ENCODE measurements around the gene NAA25.
"Not testable (repeated sequence)": the region's sequence is repeated elsewhere in the genome, so short reads cannot be mapped to it uniquely, and the experiment has no call there.

The NAA25 gene

DNA sequence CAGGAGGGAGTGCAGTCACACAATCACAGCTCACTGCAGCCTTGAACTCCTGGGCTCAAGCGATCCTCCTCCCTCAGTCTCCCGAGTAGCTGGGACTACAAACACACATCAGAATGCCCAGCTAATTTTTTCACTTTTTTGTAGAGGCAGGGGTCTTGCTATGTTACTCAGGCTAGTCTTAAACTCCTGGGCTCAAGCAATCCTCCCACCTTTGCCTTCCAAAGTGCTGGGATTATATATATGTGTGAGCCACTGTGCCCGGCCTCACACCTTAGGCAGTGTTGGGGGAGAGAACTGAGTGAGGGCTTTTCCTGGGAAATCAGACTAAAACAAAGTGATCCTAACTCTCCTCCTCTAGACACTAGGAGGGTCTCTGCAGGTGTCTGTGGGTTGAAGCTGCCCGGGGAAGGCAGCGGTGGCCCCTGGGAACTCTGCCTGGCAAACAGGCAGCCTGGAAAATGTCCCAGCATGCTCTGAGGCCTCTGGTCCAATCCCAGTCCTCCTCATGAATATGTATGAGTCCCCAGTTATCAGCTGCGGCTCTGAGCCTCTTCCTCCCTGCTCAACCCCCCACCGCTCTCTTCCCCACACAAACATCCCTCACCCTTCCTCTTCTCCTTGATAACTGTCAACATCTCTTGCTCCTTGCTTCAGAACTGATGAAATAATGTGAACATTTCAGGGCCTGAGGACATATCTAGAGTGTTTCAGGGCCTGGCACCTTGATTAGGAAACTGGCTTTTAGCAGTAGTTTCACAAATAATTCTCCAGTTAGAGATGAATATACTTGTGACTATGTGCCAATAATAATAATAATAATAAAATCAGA lies 7.9 kb upstream of the NAA25 start:
- peak; percentile 15 for DNase-seq

GRCh38 chr12:112115259-112116045 lies 6.9 kb upstream of the NAA25 start:
- no peak for DNase-seq

DNA sequence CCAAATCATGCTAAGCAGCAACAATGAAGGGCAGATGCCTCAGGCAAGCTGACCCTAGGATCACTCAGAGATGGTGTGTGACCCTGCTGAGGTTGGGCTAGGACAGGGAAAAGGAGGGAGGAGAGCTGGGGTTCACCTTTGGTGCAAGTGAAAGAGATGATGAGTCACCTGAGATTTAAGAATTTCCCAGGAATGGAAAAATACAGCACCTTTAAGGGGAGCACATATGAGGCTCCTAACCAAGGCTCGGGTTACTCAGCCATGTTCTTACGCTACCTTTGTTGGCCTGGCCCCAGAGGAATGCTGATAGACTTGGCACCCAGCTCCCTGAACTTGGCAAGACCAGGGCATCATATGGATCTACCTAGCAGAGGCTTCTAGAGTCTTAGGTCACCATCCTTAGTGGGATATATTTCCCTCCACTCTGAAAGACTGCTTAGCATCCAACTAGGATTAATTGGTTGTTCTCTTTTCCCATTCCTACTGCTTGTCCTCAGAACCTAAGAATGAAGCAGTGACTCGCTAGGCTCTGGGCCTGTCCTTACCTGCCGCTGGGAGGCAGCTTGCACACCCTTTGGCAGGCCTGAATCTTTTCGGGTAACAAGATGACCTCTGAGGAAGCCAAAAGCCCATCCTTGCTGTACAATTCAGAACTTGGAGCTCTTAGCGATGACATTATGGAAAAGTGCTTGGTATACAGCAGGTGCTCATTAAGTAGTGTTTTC lies 4.0 kb upstream of the NAA25 start:
- no peak for DNase-seq

DNA sequence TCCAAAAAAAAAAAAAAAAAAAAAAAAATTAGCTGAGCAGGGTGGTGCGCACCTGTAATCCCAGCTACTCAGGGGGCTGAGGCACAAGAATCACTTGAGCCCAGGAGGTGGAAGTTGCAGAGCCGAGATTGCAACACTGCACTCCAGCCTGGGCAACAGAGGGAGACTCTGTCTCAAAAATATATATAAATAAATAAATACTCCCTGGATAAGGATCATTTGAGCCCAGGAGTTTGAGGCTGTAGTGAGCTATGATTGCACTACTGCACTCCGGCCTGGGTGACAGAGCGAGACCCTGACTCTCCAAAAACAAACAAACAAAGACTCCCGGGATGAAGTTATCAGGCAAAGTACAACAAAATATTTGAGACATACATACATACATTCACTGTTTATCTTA lies 3.3 kb upstream of the NAA25 start:
- no peak for DNase-seq

DNA sequence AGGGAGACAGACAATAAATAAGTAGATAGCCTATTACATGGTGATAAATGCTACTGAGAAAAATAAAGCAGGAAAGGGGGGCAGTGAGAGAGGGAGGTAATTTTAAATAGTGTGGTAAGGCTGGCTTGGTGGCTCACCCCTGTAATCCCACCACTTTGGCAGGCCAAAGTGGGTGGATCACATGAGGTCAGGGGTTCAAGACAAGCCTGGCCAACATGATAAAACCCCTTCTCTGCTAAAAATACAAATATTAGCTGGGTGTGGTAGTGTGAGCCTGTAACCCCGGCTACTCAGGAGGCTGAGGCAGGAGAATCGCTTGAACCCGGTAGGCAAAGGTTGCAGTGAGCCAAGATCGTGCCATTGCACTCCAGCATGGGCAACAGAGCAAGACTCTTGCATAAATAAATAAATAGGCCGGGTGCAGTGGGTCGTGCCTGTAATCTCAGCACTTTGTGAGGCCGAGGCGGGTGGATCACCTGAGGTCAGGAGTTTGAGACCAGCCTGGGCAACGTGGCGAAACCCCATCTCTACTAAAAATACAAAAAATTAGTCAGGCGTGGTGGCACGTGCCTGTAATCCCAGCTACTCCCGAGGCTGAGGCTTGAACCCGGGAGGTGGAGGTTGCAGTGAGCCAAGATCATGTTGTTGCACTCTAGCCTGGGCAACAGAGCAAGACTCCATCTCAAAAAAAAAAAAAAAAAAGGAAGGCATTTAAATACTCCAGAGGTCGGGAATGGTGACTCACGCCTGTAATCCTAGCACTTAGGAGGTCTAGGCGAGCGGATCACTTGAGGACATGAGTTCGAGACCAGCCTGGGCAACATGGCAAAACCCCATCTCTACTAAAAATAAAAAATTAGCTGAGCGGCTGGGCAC lies 2.4 kb upstream of the NAA25 start:
- DNase-seq: not testable (repeated sequence)

GRCh38 chr12:112107306-112108201 lies 1.0 kb downstream of the NAA25 start:
- no peak for DNase-seq

- no peak for DNase-seq
These were observed 2.7 kb downstream of the NAA25 start for GRCh38 chr12:112105891-112106290.

- no peak for DNase-seq
These were observed 4.7 kb downstream of the NAA25 start for GRCh38 chr12:112103758-112104503.

DNA sequence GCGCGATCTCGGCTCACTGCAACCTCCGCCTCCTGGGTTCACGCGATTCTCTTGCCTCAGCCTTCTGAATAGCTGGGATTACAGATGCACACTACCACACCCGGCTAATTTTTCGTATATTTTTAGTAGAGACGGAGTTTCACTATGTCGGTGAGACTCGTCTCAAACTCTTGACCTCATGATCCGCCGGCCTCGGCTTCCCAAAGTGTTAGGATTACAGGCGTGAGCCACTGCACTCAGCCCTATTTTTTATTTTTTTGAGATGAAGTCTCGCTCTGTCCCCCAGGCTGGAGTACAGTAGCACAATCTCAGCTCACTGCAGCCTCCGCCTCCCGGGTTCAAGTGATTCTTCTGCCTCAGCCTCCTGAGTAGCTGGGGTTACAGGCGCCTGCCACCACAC lies 5.8 kb downstream of the NAA25 start:
- not testable (repeated sequence) for DNase-seq

DNA sequence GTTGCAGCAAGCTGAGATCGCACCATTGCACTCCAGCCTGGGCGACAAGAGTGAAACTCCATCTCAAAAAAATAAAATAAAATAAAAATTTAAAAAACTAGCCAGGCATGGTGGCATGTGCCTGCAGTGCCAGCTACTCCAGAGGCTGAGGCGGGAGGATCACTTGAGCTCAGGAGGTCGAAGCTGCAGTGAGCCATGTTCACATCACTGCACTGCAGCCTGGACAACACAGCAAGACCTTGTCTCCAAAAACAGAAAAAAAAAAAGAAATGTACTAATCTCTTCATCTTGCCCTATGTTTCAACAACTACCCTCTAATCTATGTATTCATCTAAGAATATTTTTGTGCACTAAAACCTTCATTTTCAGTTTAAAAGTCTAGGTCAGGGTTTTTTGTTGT lies 6.5 kb downstream of the NAA25 start:
- no peak for DNase-seq

- DNase-seq: not testable (repeated sequence)
These were observed 8.1 kb downstream of the NAA25 start for GRCh38 chr12:112100500-112100899.

DNA sequence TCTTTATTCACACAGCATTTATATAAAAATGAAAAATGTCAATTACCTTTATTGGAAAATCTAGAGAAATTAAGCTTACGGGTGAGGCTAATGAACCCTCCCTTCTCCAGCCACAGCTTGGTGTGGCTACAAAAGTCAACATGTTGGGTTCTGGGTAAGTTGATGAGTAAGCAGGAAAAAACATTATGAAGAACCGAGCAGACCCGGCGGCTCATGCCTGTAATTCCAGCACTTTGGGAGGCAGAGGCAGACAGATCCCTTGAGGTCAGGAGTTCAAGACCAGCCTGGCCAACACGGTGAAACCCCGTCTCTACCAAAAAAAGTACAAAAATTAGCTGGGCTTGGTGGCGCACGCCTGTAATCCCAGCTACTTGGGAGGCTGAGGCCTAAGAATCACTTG lies 10.9 kb downstream of the NAA25 start:
- no peak for DNase-seq

GRCh38 chr12:112096667-112097066 lies 11.9 kb downstream of the NAA25 start:
- no peak for DNase-seq

GRCh38 chr12:112096070-112096469 lies 12.5 kb downstream of the NAA25 start:
- DNase-seq: no peak

GRCh38 chr12:112091563-112091962 lies 17.0 kb downstream of the NAA25 start:
- DNase-seq: no peak

DNA sequence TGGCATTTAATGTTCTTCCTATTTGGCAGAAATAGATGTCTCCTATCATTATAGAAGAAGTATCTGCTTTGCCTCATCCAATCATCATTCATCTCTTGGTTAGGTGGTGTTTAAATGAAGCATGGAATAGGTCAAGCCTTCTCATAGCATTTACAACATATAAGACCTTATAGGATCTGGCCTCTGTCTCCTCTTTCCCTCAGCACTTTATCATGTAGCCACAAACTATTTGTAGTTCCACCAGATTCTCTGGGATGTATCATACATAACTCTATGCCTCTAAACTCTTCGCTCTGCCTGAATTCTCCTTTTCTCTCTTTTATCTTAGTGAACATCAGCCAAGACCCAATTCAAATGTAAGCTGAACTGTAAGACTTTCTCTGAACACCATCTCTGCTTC lies 20.7 kb downstream of the NAA25 start:
- DNase-seq: no peak

DNA sequence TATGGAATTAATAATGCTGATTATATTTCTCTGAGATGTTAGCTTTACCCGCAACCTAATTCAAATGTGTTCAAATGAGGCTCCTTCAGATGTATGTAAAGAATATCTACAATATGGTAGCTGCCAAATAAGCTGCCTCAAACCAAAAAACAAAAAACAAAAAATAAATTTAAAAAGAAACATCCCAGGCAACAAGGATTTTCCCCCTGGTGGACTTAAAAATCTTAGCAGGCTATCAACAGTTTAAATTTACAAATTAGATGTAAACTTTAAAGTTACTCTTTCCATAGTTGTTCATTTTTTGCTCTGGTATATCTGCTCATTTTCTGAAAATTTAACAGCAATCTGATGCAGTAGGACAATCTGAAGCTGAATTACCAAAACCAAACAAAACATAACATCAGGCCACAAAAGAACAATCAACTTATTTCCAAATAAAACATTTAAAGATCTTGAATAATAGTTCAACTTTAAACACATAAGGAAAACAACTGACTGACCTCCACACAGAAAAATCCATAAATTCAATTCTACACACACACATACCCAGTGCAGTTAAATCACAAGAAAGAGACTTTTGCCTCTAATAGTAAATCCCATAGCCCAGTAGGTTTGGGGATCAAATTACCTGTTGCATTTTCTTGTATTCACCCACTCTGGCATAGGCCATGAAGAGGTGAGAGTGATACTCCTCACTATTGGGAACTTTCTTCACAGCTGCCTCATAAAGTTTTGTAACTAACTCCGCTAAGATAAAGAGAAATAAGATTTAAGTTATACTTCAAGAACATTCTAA lies 21.3 kb downstream of the NAA25 start:
- DNase-seq: no peak

DNA sequence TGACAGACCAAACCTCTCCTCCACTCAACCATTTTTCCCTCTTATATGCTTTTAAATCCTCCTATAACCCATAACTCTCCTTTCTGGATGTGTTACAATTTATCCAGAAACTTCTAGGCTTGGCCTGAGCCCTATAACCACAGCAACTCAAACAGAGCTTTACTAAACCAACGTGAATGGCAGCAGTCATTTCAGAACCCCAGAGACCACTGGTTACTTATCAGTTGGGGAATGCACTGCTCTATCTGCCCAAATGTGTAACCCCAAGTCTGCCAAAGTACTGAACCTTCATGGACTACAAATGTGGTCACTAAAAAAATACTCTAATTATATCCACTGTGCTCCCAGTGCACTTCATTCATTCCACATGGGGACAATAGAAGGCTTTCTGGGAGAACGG lies 42.0 kb downstream of the NAA25 start:
- DNase-seq: no peak

- DNase-seq: no peak
These were observed 45.3 kb downstream of the NAA25 start for GRCh38 chr12:112063273-112063672.

DNA sequence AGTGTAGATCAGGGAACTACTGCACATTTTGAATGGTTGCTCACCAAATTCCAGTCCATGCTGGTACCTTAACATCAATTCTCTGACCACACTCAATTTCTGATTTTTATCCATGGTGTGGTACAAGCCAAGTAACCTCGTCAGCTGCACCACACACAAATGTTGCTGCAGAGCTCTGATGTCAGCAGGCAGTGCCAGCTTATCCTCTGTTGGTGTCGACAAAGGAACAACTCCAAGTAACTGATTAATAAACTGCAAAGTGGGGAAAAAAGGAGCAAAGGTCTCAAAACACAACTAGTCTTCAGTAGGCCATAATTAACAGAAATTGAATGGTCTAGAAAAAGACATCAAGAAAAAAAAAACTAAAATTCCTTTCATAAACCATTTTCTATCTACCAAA lies 47.4 kb downstream of the NAA25 start:
- DNase-seq: no peak

All from NCI-H526 treated with DMSO at 0.1 percent for 48 hours (cell line).